Hematopoietic multipotent progenitor cell (in vitro differentiated cells): ENCODE results near the gene TNF. TPM values are rescaled to one million over a fixed set of nuclear protein-coding genes. Genes with fewer than 3 reads are reported as not detected.

Source experiments
- DNase-seq, 3 donors: peaks; one replicate each; pipeline ENCODE4 v3.0.0-alpha.2; 2011 to 2015; ENCODE audit warnings: low read depth in 2 of 3, low spot score in 2 of 3
- total RNA-seq: library from RNA; depleted of rRNA; stranded (reverse); fragments of >200 nt; gene quantifications from one replicate; pipeline ENCODE4 v1.2.3, GENCODE V29; 2012

Gene TNF
- 0.27 TPM for total RNA-seq

DNA sequence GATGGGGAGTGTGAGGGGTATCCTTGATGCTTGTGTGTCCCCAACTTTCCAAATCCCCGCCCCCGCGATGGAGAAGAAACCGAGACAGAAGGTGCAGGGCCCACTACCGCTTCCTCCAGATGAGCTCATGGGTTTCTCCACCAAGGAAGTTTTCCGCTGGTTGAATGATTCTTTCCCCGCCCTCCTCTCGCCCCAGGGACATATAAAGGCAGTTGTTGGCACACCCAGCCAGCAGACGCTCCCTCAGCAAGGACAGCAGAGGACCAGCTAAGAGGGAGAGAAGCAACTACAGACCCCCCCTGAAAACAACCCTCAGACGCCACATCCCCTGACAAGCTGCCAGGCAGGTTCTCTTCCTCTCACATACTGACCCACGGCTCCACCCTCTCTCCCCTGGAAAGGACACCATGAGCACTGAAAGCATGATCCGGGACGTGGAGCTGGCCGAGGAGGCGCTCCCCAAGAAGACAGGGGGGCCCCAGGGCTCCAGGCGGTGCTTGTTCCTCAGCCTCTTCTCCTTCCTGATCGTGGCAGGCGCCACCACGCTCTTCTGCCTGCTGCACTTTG, at the start of gene TNF:
TSS of gene TNF (plus strand) at position 231 of the 567 bp plus-strand sequence. CDS start at position 408, 177 bp downstream.
- peak in 1 of 3 donors; percentile 30 for DNase-seq

- peak in 2 of 3 donors; percentile 17 to 29 for DNase-seq
Measured at GRCh38 chr6:31525932-31526591, 49.3 kb upstream of the TNF start.

DNA sequence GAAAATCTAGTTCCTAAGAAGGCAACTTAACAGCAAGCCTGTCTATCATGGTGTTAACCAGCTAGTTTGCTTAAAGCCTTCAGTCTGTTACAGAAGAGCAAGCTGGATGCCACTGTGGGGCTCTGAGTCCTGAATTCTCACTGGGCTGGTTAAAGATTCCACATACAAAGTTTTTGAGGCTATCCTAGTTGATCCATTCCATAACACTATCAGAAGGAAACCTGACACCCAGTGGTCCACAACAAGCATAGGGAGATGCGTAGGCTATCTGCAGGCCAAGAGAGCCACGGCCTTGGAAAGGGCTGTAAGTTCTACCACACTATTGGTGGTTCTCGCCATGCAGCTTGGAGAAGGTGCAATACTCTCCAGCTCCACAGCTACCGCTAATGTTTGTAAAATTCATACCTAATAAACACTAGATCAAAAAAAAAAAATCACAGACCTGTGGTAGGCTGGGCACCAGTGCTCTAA, 47.0 kb upstream of the TNF start:
- DNase-seq, result peak in 1 of 3 donors; percentile 13

- DNase-seq, result no peak
Measured at GRCh38 chr6:31528821-31529328, 46.5 kb upstream of the TNF start, which contains the start of gene MCCD1. Gene MCCD1 (plus strand): TSS chr6:31528962. CDS start chr6:31529015, 53 bp downstream.

DNA sequence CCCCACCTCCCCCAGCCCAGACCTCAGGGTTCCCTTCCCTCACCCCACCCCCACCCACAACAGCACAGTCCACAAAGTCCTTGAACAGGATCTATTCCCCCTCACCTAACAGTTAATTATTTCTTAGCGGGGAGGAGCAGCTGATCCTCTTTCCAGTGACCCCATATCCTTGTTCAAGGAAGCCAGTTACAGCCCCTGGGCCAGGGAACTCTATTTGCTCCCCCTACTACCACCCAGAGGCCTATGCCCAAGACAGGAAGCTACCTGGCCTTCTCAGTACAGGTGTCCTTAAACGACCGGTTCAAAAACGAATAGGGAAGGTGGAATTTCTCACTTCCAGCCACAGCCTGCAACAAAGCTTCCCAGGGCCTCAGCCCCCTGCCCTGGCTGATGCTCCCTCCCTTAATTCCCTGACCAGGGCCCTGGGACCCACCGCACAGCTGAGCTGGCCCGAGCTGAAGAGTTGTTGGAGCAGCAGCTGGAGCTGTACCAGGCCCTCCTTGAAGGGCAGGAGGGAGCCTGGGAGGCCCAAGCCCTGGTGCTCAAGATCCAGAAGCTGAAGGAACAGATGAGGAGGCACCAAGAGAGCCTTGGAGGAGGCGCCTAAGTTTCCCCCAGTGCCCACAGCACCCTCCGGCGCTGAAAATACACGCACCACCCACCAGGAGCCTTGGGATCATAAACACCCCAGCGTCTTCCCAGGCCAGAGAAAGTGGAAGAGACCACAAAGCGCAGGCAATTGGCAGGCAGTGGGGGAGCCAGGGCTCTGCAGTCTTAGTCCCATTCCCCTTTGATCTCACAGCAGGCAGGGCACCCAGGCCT, 45.8 kb upstream of the TNF start:
- no peak for DNase-seq

DNA sequence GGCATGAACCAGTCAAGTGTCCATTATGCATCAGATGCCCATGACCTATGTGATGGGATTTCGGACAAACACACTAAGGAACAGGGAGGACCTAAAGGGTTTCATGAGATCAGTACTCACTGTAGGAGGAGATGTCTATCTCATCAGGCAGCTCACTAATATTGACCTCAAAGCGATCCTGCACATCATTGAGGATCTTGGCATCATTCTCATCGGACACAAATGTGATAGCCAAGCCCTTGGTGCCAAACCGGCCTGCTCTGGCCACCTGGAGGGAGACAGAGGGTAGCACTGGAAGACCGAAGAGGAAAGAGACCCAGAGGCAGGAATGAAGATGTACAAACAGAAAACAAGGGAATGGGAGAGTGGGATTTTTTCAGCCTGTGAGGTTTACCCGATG, 44.7 kb upstream of the TNF start:
- DNase-seq, result no peak

DNA sequence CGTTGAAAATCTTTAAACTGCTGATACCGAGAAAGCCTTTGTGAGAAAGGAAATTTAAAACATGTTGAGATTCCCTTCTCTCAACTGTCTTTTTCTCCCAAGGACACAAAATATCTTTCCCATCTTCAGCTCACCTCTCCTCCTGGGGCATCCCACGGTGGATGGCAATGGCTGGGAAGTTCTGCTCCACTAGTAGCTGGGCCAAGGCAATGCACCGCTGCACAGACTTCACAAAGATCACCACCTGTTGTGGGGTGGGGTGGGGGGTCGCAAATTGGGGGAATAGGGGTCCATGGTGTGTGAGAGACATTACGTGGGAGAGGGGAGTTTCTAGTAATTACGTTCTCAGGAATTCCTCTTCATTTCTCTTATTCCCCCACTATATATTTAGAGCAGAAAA, 44.2 kb upstream of the TNF start:
- no peak for DNase-seq

DNA sequence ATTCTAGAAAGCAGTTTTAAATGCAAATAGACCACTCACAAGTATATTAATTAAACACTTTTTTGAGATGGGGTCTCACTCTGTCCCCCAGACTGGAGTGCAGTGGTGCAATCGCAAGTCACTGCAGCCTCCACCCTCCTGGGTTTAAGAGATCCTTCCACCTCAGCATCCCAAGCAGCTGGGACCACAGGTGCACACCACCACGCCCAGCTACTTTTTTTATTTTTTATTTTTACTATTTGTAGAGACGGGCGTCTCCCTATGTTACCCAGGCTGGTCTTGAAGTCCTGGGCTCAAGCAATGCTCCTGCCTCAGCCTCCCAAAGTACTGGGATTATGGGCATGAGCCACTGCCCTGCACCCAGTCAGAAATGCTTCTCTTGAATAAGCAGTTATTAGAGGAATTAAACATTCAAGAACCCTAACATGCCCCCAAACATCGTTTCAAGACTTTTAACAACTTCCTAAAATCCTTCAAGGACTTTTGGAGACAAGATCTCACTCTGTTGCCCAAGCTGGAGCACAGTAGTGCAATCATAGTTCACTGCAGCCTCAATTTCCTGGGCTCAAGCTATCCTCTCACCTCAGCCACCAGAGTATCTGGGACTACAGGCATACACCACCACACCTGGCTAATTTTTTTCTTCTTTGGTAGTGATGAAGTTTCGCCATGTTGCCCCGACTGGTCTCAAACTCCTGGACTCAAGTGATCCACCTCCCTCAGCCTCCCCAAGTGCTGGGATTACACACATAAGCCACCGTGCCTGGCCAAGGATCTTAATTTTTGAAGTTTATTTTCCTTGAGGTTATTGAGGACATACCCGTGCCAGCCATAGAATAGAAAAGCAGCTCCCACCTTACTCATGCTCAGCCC, 43.4 kb upstream of the TNF start:
- no peak for DNase-seq

- no peak for DNase-seq
Measured at GRCh38 chr6:31532644-31533454, 42.5 kb upstream of the TNF start.

GRCh38 chr6:31533455-31533841, 41.9 kb upstream of the TNF start:
- no peak for DNase-seq

DNA sequence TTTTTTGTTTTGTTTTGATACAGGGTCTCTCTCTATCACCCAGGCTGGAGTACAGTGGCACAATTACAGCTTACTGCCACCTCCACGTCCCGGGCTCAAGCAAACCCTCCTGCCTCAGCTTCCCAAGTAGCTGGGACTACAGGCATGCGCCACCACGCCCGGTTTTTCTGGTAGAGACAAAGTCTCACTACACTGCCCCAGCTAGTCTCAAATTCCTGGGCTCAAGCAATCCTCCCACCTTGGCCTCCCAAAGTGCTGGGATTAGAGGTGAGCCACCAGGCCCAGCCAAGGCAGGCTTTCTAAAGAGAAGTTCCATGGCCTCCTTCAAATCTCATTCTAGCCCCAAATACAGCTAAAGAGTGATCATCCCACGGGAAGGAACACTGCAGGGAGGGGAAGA, 41.4 kb upstream of the TNF start:
- DNase-seq, result no peak

DNA sequence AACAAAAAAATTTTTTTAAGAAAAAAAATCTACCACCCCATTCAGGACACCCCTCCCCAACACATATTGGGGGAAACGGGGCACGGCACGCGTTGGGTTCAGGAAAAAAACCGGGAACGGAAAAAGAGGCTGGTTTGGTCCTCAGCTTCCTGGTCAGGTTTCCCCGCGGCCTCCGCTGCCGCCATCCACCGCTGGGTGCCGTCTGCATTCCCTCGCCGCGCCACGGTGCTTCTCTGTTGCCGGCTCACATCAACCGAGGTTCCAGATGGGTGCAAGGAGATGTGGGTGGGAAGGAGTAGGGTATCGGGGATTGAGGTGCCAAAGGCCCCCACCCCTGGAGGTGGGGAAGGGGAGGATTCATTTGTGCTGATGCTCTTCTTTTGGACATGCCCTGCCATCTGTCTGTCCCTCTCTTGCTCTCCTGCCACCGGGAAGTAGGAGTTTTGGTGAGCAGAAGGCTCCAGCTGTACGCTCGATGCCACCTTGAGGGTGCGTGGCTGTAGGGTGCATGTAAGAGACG, 40.8 kb upstream of the TNF start:
- no peak for DNase-seq

DNA sequence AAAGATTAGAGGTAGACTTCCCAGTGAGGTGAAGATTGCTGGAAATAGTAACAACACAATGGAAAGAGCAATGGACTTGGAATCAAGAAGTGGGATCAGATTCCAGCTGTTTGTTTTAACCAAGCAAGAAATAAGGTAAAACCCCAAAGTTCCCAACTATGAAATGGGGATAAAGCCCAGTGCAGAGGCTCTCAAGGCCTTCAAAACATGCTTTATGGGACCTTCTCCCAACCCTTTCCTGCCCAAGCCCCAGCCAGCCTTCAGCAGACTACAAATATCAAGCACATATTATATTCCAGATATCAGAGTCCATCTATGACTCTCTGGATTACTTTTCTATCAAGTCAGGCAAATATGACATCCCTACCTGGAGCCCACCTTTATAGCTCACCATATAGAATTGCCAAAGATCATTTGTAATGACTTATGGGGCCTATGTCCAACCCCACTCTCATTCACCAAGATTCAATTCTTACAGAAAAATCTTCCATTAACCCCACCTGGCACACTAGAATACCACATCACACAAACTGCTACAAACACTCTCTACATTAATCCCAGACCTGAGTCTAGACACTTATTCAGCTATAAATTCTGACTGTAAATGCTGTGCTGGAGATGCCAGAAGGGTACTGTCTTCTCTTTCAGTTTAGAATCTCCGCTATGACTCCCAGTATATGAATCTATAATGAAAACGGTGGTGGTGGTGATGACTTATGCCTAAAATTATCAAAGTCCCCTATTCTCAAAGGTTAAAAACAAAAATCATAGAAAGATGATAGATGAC, 39.6 kb upstream of the TNF start:
- DNase-seq, result no peak

DNA sequence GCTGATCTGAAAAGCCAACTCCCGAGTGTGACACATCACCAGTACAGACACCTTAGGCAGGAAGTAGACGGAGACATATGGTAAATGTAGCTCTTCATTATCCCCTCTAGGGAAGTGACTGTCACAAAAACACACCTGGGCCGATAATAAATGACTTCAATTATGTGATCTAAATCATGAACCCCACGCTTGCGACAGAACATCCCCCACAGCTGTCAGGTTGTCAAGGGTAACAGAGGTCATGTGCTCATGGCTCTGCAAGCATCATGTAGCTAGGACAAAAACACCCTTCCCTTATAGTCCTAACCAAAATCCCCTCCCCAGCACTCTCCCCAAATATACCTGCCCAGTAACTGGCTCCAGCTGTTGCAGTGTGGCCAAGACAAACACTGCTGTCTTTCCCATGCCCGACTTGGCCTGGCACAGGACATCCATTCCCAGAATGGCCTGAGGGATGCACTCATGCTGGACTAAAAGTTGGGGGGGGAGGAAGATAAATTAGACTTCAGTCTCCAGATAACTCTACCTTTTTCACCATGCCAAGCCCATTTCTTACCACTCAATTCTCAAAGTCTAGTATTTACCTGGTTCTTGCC, 36.5 kb upstream of the TNF start:
- no peak for DNase-seq

DNA sequence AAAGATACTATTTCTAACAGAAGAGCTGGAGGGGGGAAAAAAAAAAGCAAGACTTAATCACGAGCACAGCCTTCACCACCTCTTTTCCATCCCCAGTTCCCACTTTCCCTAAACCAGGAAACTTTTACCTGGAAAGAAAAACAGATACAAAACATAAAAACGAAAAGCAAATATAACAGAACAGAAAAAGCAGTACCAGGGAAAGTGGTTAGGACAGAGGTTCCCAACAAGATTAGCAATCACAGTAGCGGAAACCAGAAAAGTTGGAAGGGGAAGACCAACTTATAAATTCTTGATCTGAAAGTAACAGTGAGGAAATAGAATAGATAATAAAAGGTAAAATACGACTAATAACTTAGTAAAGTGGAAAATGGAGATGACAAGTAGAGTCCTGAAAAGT, 34.7 kb upstream of the TNF start:
- DNase-seq, result no peak

DNA sequence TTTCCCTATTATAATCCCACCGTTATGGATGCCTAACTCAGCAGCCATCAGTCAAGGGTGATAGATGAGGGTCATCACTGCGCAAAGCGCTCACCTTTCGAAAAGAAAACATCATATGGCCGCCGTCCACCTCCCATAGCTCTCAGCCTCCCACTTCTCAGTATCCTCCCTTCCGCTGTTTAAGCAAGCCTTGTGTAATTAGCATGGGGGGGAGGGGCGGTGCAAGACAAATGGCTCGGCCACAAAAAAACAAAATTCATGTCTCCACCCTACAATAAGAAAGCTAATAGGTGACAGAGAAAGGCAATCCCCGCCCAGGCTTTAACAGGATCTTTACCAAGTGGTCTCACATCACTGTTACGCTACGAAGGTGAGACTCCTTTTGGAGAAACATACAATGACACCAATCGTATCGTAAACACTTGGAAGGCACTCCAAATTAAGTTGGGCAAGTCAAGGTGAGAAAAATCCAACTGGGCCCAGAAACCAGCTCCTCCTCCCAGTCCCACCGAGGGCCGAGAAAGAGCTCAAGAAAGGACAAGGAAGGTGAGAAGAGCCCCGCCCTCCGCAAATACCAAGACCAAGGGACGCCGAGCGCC, 34.2 kb upstream of the TNF start:
- peak in 2 of 3 donors; percentile 56 to 73 for DNase-seq

DNA sequence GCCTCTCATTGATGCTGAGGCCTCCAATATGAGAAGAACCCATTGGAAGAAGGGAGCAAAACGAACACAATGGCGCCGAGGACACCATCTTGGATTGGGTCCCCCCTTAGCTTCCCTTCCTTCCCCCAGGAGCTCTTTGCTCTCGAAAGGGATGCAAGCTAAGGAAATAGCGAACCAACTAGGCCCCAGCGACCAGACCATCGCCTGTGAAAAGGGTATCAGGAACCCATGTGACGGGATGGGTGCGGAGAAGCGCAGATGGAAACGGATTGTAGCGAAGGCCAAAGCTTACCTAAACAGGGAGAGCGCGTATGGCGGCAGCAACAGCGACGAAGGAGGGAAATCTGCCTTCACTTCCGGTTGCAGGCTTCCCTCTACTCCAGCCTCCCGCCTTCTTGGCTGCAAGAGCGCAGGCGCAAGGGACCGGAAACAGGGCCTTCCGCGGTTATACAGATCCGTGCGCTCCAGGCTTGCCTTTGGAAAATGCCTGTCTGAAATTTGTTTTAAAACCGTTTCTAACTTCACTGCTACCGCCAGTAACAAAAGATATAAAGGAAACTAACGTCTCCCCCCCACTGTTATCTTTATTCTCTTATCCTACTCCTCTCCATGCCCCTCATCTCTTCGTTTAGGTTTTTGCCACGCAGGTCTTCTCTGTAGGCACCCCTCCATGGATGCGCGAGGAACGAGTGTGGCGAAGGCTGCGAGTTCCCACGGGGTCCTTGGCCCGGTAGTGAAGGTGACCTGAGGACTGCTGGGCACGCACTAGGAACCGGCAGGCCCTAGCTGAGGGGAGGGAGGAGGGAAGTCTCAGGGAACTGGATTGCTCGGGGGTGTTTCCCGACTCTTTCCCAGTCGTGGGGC, 33.5 kb upstream of the TNF start, which contains the start of gene DDX39B:
TSS of gene DDX39B (minus strand) at position 346 of the 864 bp plus-strand sequence. CDS start 1,471 bp downstream, outside the sequence.
- DNase-seq, result peak; percentile 90 to 99 (median 97)
